ENCODE results near the gene C1QTNF6.
A peak's percentile ranks its signal among the peaks of the same experiment; 100 is the strongest.

Gene C1QTNF6

GRCh38 chr22:37224757-37225420 lies 36.8 kb upstream of the C1QTNF6 start:
- DNase-seq (ENCODE audit: extremely low read depth, insufficient read length), result no peak
- no peak overlapping the region for H3K4me3 ChIP-seq (replicated peaks; ENCODE audit: low read depth, low read length)

DNA sequence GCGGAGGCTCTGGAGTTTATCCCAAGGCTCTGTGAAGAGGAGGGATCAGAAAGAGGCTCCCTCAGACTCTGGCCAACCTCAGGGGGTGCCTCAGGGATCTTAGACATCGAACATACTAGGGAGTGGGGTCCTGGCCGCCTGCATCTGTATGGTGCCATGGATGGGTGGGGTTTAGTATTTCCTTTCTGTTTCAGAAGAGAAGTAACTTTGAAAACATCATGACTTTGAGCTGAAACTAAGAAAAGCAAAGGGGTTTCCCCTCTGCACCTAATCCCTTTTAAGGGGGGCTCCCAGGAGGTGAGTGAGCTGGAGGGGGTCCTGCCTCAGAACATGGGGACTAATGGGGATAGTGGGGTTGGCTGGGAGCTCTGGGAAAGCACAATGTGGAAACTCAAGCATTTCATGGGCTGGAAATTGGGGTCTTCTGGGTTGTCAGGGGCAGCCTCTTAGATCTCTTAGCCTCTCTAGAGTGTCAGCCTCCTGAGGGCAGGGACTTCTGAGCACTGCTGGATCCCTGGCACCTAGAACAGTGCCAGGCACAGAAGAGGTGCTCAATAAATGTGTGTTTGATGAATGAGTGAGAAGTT lies 36.0 kb upstream of the C1QTNF6 start:
- Histone ChIP-seq H3K27me3 (replicated peaks; ENCODE audit: control insufficient read depth, insufficient read depth, low read length) (no peaks in the 10 kb centered on the region), H3K4me3 (replicated peaks; ENCODE audit: low read depth, low read length) (no peak overlapping the region), H3K36me3 (ENCODE audit: control insufficient read depth, insufficient read depth, low read length) (peaks cover 35% of the 10 kb centered on the region)
- TF ChIP-seq, protein P1, sequence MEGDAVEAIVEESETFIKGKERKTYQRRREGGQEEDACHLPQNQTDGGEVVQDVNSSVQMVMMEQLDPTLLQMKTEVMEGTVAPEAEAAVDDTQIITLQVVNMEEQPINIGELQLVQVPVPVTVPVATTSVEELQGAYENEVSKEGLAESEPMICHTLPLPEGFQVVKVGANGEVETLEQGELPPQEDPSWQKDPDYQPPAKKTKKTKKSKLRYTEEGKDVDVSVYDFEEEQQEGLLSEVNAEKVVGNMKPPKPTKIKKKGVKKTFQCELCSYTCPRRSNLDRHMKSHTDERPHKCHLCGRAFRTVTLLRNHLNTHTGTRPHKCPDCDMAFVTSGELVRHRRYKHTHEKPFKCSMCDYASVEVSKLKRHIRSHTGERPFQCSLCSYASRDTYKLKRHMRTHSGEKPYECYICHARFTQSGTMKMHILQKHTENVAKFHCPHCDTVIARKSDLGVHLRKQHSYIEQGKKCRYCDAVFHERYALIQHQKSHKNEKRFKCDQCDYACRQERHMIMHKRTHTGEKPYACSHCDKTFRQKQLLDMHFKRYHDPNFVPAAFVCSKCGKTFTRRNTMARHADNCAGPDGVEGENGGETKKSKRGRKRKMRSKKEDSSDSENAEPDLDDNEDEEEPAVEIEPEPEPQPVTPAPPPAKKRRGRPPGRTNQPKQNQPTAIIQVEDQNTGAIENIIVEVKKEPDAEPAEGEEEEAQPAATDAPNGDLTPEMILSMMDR (IDR thresholded peaks at IDR 0.05; ENCODE audit: insufficient read depth, low read length, poor library complexity, severe bottlenecking), result no peak
- DNase-seq (ENCODE audit: extremely low read depth, insufficient read length), result peak; percentile 44

More at GRCh38 chr22:37224757-37225420, 36.8 kb upstream of the C1QTNF6 start:
- peaks cover 41% of the 10 kb centered on the region for H3K36me3 ChIP-seq (ENCODE audit: control insufficient read depth, insufficient read depth, low read length)
- TF ChIP-seq, protein P1 (IDR thresholded peaks at IDR 0.05; ENCODE audit: insufficient read depth, low read length, poor library complexity, severe bottlenecking), result no peak
- H3K27me3 ChIP-seq (replicated peaks; ENCODE audit: control insufficient read depth, insufficient read depth, low read length), result no peaks in the 10 kb centered on the region

DNA sequence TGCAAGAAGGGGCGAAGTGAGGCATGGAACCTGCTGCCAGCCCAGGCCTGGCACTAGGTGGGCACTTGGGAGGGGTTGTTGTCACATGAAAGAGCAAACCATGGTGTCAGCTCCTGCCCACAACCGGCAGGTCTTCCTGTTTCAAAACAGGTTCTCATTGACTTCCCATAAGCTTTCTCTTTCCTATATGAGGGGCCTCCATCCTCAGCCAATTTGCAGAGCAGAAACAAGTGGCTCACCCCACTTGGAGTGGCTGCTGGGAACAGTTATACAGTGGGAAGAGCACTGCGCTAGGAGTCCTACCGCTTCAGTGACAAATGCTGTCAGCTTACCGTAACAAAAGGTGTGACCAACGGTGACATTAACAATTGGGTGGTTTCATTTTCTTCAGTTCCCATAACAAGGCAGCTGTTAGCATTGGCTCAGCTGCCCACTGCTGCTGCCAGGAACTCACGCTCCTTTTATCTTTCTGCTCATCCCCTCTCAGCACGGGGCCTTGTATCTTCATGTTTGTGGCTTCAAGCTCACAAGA lies 34.5 kb upstream of the C1QTNF6 start:
- DNase-seq (ENCODE audit: extremely low read depth, insufficient read length), result peak; percentile 52
- TF ChIP-seq, protein P1 (IDR thresholded peaks at IDR 0.05; ENCODE audit: insufficient read depth, low read length, poor library complexity, severe bottlenecking), result no peak
- H3K36me3 ChIP-seq (ENCODE audit: control insufficient read depth, insufficient read depth, low read length), result peaks cover 21% of the 10 kb centered on the region

DNA sequence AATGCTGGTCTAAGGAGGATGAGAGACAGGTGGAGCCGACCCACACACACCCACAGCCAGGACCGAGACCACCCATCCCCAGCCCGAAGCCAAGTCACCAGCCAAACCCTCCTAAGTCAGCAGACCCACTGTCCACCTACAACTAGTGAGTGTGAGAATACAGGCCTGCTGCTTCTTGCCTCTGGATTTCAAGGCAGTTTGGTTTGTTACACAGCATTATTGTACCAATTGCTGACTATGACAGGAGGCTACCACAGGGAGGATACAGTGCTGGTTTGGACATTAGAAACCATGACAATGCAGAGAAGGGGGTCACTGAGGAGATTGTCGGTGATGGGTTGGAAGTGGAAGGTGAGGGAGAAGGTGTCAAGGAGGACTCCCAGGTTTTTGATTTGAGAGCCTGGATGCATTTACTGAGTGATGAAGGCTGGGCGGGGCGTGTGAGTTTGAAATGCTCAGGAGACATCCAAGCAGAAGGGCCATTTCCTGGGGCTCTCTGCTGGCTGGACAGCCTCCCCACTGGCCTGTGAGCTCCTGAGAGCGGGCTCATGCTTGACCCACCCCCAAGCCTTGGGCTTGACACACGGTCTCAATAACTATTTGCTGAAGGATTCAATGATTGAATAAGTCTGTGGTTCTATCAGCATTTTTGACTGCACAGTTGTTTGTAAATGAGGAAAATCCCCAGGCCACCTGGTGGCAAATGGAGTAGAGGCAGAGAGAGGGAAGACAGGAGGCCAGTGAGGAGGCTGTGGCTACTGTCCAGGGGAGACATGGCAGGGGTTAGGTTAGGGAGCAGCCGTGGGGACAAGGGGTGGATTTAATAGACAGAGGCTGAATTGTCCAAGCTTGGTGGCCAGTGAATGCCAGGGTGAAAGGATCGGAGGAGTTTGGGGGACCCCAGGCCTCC lies 33.6 kb upstream of the C1QTNF6 start:
- TF ChIP-seq, protein P1 (IDR thresholded peaks at IDR 0.05; ENCODE audit: insufficient read depth, low read length, poor library complexity, severe bottlenecking), result peak; percentile 9
- DNase-seq (ENCODE audit: extremely low read depth, insufficient read length), result no peak
- H3K36me3 ChIP-seq (ENCODE audit: control insufficient read depth, insufficient read depth, low read length), result peaks cover 21% of the 10 kb centered on the region
- H3K4me3 ChIP-seq (replicated peaks; ENCODE audit: low read depth, low read length), result no peak overlapping the region
- no peaks in the 10 kb centered on the region for H3K27me3 ChIP-seq (replicated peaks; ENCODE audit: control insufficient read depth, insufficient read depth, low read length)

More for the DNA sequence above, 34.5 kb upstream of the C1QTNF6 start:
- no peaks in the 10 kb centered on the region for H3K27me3 ChIP-seq (replicated peaks; ENCODE audit: control insufficient read depth, insufficient read depth, low read length)
- no peak overlapping the region for H3K4me3 ChIP-seq (replicated peaks; ENCODE audit: low read depth, low read length)

DNA sequence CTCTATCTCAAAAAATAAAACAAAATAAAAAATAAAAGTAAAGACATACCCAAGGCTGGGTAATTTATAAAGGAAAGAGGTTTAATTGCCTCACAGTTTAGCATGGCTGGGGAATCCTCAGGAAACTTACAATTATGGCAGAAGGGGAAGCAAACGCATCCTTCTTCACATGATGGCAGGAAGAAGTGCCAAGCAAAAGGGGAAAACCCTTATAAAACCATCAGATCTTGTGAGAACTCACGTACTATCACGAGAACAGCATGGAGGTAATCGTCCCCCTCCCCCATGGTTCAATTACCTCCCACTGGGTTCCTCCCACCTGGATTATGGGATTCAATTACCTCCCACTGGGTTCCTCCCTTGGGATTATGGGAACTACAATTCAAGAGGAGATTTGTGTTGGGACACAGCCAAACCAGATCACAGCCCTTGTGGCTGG lies 32.5 kb upstream of the C1QTNF6 start:
- no peak for DNase-seq (ENCODE audit: extremely low read depth, insufficient read length)

More for the DNA sequence above, 32.5 kb upstream of the C1QTNF6 start:
- peak overlapping the region; percentile 39; the same call in 1 of the 2 replicates for H3K4me3 ChIP-seq (replicated peaks; ENCODE audit: low read depth, low read length)
- no peaks in the 10 kb centered on the region for H3K27me3 ChIP-seq (replicated peaks; ENCODE audit: control insufficient read depth, insufficient read depth, low read length)
- peaks cover 10% of the 10 kb centered on the region for H3K36me3 ChIP-seq (ENCODE audit: control insufficient read depth, insufficient read depth, low read length)
- TF ChIP-seq, protein P1 (IDR thresholded peaks at IDR 0.05; ENCODE audit: insufficient read depth, low read length, poor library complexity, severe bottlenecking), result no peak

Measured in GM06990 (cell line).